SK-N-DZ (cell line): Measurements from ENCODE around the gene LAMC3.

Experiments used
- DNase-seq: peaks from one replicate; pipeline ENCODE4 v3.0.0-alpha.2; 2015; ENCODE audit warnings: low spot score

LAMC3 gene

GRCh38 chr9:130977811-130978221, 31.2 kb upstream of the LAMC3 start:
- DNase-seq = no peak

GRCh38 chr9:130979591-130980385, 29.2 kb upstream of the LAMC3 start:
- DNase-seq = no peak

GRCh38 chr9:130980526-130980925, 28.4 kb upstream of the LAMC3 start:
- DNase-seq = no peak

- no peak for DNase-seq
Measured at GRCh38 chr9:130981002-130981755, 27.8 kb upstream of the LAMC3 start.

- no peak for DNase-seq
Measured at GRCh38 chr9:130981756-130982137, 27.2 kb upstream of the LAMC3 start.

- no peak for DNase-seq
Measured at GRCh38 chr9:130982636-130983358, 26.2 kb upstream of the LAMC3 start.

GRCh38 chr9:130983359-130983670, 25.7 kb upstream of the LAMC3 start:
- no peak for DNase-seq

GRCh38 chr9:130983970-130984369, 25.0 kb upstream of the LAMC3 start:
- DNase-seq = no peak

GRCh38 chr9:130984521-130984920, 24.5 kb upstream of the LAMC3 start:
- DNase-seq = no peak

- DNase-seq = no peak
Measured at GRCh38 chr9:130985029-130985428, 23.9 kb upstream of the LAMC3 start.

GRCh38 chr9:130985606-130986162, 23.3 kb upstream of the LAMC3 start:
- DNase-seq = no peak

GRCh38 chr9:130986356-130986965, 22.5 kb upstream of the LAMC3 start:
- DNase-seq = no peak

- DNase-seq = no peak
Measured at GRCh38 chr9:130987054-130987453, 21.9 kb upstream of the LAMC3 start.

- no peak for DNase-seq
Measured at GRCh38 chr9:130987738-130988399, 21.1 kb upstream of the LAMC3 start.

- DNase-seq = no peak
Measured at GRCh38 chr9:130988400-130988747, 20.6 kb upstream of the LAMC3 start.

- DNase-seq = no peak
Measured at GRCh38 chr9:130988905-130989304, 20.1 kb upstream of the LAMC3 start.

- DNase-seq = no peak
Measured at GRCh38 chr9:130989391-130989790, 19.6 kb upstream of the LAMC3 start.

- no peak for DNase-seq
Measured at GRCh38 chr9:130989891-130990290, 19.1 kb upstream of the LAMC3 start.

GRCh38 chr9:130990306-130990977, 18.5 kb upstream of the LAMC3 start:
- no peak for DNase-seq

- no peak for DNase-seq
Measured at GRCh38 chr9:130990978-130991777, 17.8 kb upstream of the LAMC3 start.
